ENCODE measurements around the gene SNX30. TPM values are rescaled to one million over a fixed set of nuclear protein-coding genes. Genes with fewer than 3 reads are reported as not detected.

SNX30 gene
- total RNA-seq, 2 experiments from 2014 or later, result 13.5 to 19.8 TPM

DNA sequence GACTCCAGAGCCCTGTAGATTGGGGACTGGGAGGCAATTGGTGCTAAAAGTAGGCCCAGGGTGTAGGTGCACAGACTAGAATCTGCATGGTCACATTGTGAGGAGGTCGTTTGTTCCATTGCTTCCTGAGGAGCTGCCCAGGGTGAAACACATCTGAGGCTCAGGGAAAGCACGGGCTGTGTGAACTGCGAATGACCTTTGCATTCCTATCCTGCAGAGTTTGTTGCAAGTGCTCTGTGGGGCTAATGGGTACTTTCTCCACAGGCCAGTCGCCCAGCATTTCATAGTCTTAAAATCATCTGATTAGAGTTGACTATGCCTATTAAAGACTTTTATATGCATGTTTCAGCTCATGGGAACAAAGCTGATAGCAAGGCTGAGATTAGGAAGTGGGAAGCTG, 154.5 kb downstream of the SNX30 start:
- H4K20me1 ChIP-seq (ENCODE audit: insufficient read depth, low read length), result no peaks in the 10 kb centered on the region
- no peaks in the 10 kb centered on the region for H3K9me3 ChIP-seq (ENCODE audit: low read length)
- no peaks in the 10 kb centered on the region for H3K9me2 ChIP-seq (ENCODE audit: insufficient read depth, low read length)
- H3K27ac ChIP-seq (ENCODE audit: low read depth, low read length, poor library complexity, severe bottlenecking), result no peak overlapping the region
- H3K4me2 ChIP-seq (ENCODE audit: low read length), result no peak overlapping the region
- H3K4me1 ChIP-seq (ENCODE audit: insufficient read depth, low read length, poor library complexity, severe bottlenecking), result no peaks in the 10 kb centered on the region
- CTCF ChIA-PET (ENCODE audit: unreplicated experiment), result no interaction called here
- intact Hi-C loops (cut with micrococcal nuclease; ENCODE audit: unreplicated experiment), result loop anchor here (10.0 kb wide), 1 partner anchor 810 kb away; no protein-coding TSS in a partner anchor
- POLR2A ChIA-PET, result interaction anchor here (0.6 to 0.7 kb wide), 2 partner anchors 21 to 394 kb away, joined by 3 read pairs; no protein-coding TSS in a partner anchor
- no peaks in the 10 kb centered on the region for H3K79me2 ChIP-seq (ENCODE audit: insufficient read depth, low read depth, low read length)
- DNase-seq (ENCODE audit: low spot score), result no peak
- TF ChIP-seq, protein P1, sequence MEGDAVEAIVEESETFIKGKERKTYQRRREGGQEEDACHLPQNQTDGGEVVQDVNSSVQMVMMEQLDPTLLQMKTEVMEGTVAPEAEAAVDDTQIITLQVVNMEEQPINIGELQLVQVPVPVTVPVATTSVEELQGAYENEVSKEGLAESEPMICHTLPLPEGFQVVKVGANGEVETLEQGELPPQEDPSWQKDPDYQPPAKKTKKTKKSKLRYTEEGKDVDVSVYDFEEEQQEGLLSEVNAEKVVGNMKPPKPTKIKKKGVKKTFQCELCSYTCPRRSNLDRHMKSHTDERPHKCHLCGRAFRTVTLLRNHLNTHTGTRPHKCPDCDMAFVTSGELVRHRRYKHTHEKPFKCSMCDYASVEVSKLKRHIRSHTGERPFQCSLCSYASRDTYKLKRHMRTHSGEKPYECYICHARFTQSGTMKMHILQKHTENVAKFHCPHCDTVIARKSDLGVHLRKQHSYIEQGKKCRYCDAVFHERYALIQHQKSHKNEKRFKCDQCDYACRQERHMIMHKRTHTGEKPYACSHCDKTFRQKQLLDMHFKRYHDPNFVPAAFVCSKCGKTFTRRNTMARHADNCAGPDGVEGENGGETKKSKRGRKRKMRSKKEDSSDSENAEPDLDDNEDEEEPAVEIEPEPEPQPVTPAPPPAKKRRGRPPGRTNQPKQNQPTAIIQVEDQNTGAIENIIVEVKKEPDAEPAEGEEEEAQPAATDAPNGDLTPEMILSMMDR (conservative IDR thresholded peaks at IDR 0.05; ENCODE audit: low read length), result no peak
- TF ChIP-seq EZH2phosphoT487 (IDR thresholded peaks at IDR 0.05; ENCODE audit: borderline replicate concordance, low read depth, low read length), result no peak
- no TSS peak for BruUV-seq (replicated peaks)
- H2AFZ ChIP-seq (ENCODE audit: low read length), result no peak overlapping the region
- no peak overlapping the region for H3K4me3 ChIP-seq (ENCODE audit: low read depth, low read length, poor library complexity, severe bottlenecking)
- H3K36me3 ChIP-seq (ENCODE audit: insufficient read depth, low read length), result no peaks in the 10 kb centered on the region

DNA sequence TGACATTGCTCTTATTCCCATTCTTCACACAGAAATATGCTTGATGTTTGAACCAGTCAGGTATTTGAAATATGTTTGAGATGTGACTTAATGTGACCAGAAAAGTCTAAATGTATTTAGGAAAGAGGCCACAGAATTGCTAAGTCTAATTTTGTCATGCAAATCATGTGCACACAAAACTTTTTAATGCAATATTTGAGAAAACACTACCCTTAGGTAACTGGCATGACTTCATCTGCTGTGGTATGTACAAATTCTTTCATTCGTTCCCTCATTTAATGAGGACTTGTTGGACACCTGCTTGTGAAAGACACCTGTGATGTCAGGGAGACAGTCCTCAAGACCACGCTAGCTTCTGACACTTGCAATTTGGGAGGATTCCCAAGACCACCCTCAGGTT, 161.2 kb downstream of the SNX30 start:
- Histone ChIP-seq H3K4me1 (ENCODE audit: insufficient read depth, low read length, poor library complexity, severe bottlenecking) (no peaks in the 10 kb centered on the region), H3K79me2 (ENCODE audit: insufficient read depth, low read depth, low read length) (no peaks in the 10 kb centered on the region), H3K4me3 (ENCODE audit: low read depth, low read length, poor library complexity, severe bottlenecking) (no peak overlapping the region), H2AFZ (ENCODE audit: low read length) (no peak overlapping the region), H4K20me1 (ENCODE audit: insufficient read depth, low read length) (no peaks in the 10 kb centered on the region), H3K36me3 (ENCODE audit: insufficient read depth, low read length) (no peaks in the 10 kb centered on the region), H3K9me3 (ENCODE audit: low read length) (no peaks in the 10 kb centered on the region), H3K9me2 (ENCODE audit: insufficient read depth, low read length) (no peaks in the 10 kb centered on the region), H3K27ac (ENCODE audit: low read depth, low read length, poor library complexity, severe bottlenecking) (no peak overlapping the region), H3K4me2 (ENCODE audit: low read length) (no peak overlapping the region)
- POLR2A ChIA-PET, result no interaction called here
- no TSS peak for BruUV-seq (replicated peaks)
- TF ChIP-seq, protein P1 (conservative IDR thresholded peaks at IDR 0.05; ENCODE audit: low read length), result no peak
- no peak for TF ChIP-seq EZH2phosphoT487 (IDR thresholded peaks at IDR 0.05; ENCODE audit: borderline replicate concordance, low read depth, low read length)
- intact Hi-C loops (cut with micrococcal nuclease; ENCODE audit: unreplicated experiment), result no loop called here
- DNase-seq (ENCODE audit: low spot score), result no peak
- CTCF ChIA-PET (ENCODE audit: unreplicated experiment), result no interaction called here

DNA sequence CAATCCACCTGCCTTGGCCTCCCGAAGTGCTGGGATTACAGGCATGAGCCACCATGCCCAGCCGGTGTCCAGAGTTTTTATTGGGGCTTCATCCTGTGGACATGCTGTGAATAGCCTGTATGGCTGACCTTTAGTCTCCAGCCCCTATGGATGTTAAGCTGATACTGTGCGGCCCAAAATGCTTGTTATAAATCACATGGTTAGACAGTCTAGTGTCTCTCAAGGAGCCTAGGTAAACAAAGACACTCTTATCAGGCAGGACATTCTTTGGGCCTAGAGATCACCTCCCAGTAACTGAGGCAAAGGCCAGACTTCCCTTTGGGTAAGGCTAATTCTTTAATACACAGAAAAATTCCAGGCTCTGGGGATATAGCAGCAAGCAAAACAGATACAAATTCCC, 162.1 kb downstream of the SNX30 start:
- ChIA-PET POLR2A (interaction anchor here (0.5 kb wide), 1 partner anchor 985 kb away, joined by 3 read pairs; no protein-coding TSS in a partner anchor), CTCF (ENCODE audit: unreplicated experiment) (no interaction called here)
- DNase-seq (ENCODE audit: low spot score), result no peak
- H3K4me3 ChIP-seq (ENCODE audit: low read depth, low read length, poor library complexity, severe bottlenecking), result no peak overlapping the region
- no peaks in the 10 kb centered on the region for H3K9me2 ChIP-seq (ENCODE audit: insufficient read depth, low read length)
- no peak overlapping the region for H3K27ac ChIP-seq (ENCODE audit: low read depth, low read length, poor library complexity, severe bottlenecking)
- TF ChIP-seq, protein P1 (conservative IDR thresholded peaks at IDR 0.05; ENCODE audit: low read length), result no peak
- no peak for TF ChIP-seq EZH2phosphoT487 (IDR thresholded peaks at IDR 0.05; ENCODE audit: borderline replicate concordance, low read depth, low read length)
- intact Hi-C loops (cut with micrococcal nuclease; ENCODE audit: unreplicated experiment), result no loop called here
- no peaks in the 10 kb centered on the region for H3K9me3 ChIP-seq (ENCODE audit: low read length)
- H3K4me2 ChIP-seq (ENCODE audit: low read length), result no peak overlapping the region
- no peak overlapping the region for H2AFZ ChIP-seq (ENCODE audit: low read length)
- no peaks in the 10 kb centered on the region for H3K79me2 ChIP-seq (ENCODE audit: insufficient read depth, low read depth, low read length)
- H3K36me3 ChIP-seq (ENCODE audit: insufficient read depth, low read length), result no peaks in the 10 kb centered on the region
- no peaks in the 10 kb centered on the region for H3K4me1 ChIP-seq (ENCODE audit: insufficient read depth, low read length, poor library complexity, severe bottlenecking)
- no TSS peak for BruUV-seq (replicated peaks)
- no peaks in the 10 kb centered on the region for H4K20me1 ChIP-seq (ENCODE audit: insufficient read depth, low read length)
